GM12878 (cell line): Measurements from ENCODE around the gene FUT8. TPM values are rescaled to one million over a fixed set of nuclear protein-coding genes. Genes with fewer than 3 reads are reported as not detected.

Experiments used
- ATAC-seq: fragments of 200-7000 bp; cut with Tn5 transposase; 3 replicates; pipeline ENCODE4 v1.9.1; 2020; ENCODE audit warnings: mild to moderate bottlenecking, moderate library complexity
- BruUV-seq: library from RNA; stranded (reverse); fragments of 400-500 nt; replicated peaks from 2 replicates; lab custom pipeline; 2021; lab: Mats Ljungman, UMichigan
- CTCF ChIA-PET: fragments of 300-600 bp; sonication (Branson Sonifier 250); formaldehyde crosslinking; extraction: SDS; loops from one replicate; lab custom pipeline; 2021; ENCODE audit warnings: inconsistent platforms; lab: Yijun Ruan, JAX
- POLR2A ChIA-PET: fragments of 350-600 bp; formaldehyde crosslinking; extraction: SDS; loops from one replicate; lab custom pipeline; 2021; ENCODE audit warnings: inconsistent platforms; lab: Charles Lee
- RAD21 ChIA-PET: fragments of 300-600 bp; sonication (Branson Sonifier 250); formaldehyde crosslinking; loops from one replicate; lab custom pipeline; 2023; ENCODE audit warnings: antibody characterized with exemption; ENCODE audit not compliant: unreplicated experiment; lab: Charles Lee
- SMC1A ChIA-PET: fragments of 300-600 bp; sonication (Branson Sonifier 250); formaldehyde crosslinking; loops from one replicate; lab custom pipeline; 2023; ENCODE audit not compliant: unreplicated experiment, uncharacterized antibody; lab: Charles Lee
- DNase-seq: peaks from one replicate; pipeline ENCODE4 v3.0.0-alpha.2; 2011; ENCODE audit warnings: low read depth, low spot score
- FAIRE-seq: peaks from 3 replicates; lab custom pipeline; 2011; peaks lifted over from hg19 to GRCh38; lab: Jason Lieb, UNC
- H2AFZ ChIP-seq: 2 replicates; pipeline ENCODE4 v1.6.0; 2011; ENCODE audit warnings: low read depth, low read length, control low read depth; ENCODE audit not compliant: control insufficient read depth
- H3K27ac ChIP-seq: 2 replicates; pipeline ENCODE4 v1.5.1; 2011; ENCODE audit warnings: control low read depth; ENCODE audit not compliant: control insufficient read depth, insufficient read depth
- H3K27me3 ChIP-seq, 2 experiments: replicated peaks in 1 of 2; 2 replicates each; pipeline versions ENCODE4 v1.6.0 to v1.6.1; 2011; ENCODE audit warnings: low read length in 1 of 2; ENCODE audit not compliant: control insufficient read depth in 2 of 2, insufficient read depth in 2 of 2
- H3K36me3 ChIP-seq, 2 experiments: 2 replicates each; pipeline ENCODE4 v1.5.1; 2011; ENCODE audit warnings: low read length in 1 of 2; ENCODE audit not compliant: control insufficient read depth in 2 of 2, insufficient read depth in 2 of 2
- H3K4me1 ChIP-seq: 2 replicates; pipeline ENCODE4 v1.6.1; 2011; ENCODE audit warnings: mild to moderate bottlenecking, low read length, moderate library complexity, mixed read lengths; ENCODE audit not compliant: control insufficient read depth, insufficient read depth
- H3K4me2 ChIP-seq: 2 replicates; pipeline ENCODE4 v1.6.0; 2011; ENCODE audit warnings: control low read depth; ENCODE audit not compliant: control insufficient read depth, insufficient read depth
- H3K4me3 ChIP-seq: fragments of 200-600 bp; sonication (generic); 2 replicates; pipeline ENCODE4 v1.5.1; 2016
- H3K79me2 ChIP-seq: 2 replicates; pipeline ENCODE4 v1.6.0; 2011; ENCODE audit warnings: low read length; ENCODE audit not compliant: control insufficient read depth, insufficient read depth
- H3K9ac ChIP-seq: 2 replicates; pipeline ENCODE4 v1.8.0; 2011; ENCODE audit warnings: low read length, control low read depth, mixed read lengths; ENCODE audit not compliant: control insufficient read depth, insufficient read depth
- H3K9me3 ChIP-seq: replicated peaks from 3 replicates; pipeline ENCODE4 v1.5.1; 2011; ENCODE audit warnings: mild to moderate bottlenecking, low read length; ENCODE audit not compliant: control insufficient read depth, insufficient read depth
- H4K20me1 ChIP-seq: 2 replicates; pipeline ENCODE4 v1.6.0; 2011; ENCODE audit not compliant: control insufficient read depth, insufficient read depth
- BCL3 ChIP-seq: IDR thresholded peaks from 2 replicates; pipeline ENCODE4 v1.6.1; 2011; ENCODE audit warnings: borderline replicate concordance, low read depth, mild to moderate bottlenecking, moderate library complexity, low read length; ENCODE audit not compliant: insufficient read depth, poor library complexity, severe bottlenecking
- CBFB ChIP-seq: IDR thresholded peaks from 2 replicates; pipeline ENCODE4 v1.6.1; 2016; ENCODE audit warnings: antibody characterized with exemption, low read depth
- CEBPB ChIP-seq, 2 experiments: fragments of 150-350 bp in 1 of 2; IDR thresholded peaks; 2 replicates each; pipeline ENCODE4 v1.6.1; 2012 to 2014; ENCODE audit warnings: low read depth in 2 of 2, low read length in 2 of 2, borderline replicate concordance in 1 of 2, inconsistent platforms in 1 of 2
- CEBPZ ChIP-seq: fragments of 150-350 bp; IDR thresholded peaks from 2 replicates; pipeline ENCODE4 v1.6.1; 2016; ENCODE audit warnings: low read depth, low read length
- EP300 ChIP-seq, 2 experiments: fragments of 150-350 bp in 1 of 2; IDR thresholded peaks; 2 replicates each; pipeline ENCODE4 v1.6.1; 2011 to 2012; ENCODE audit warnings: low read depth in 2 of 2, low read length in 2 of 2, borderline replicate concordance in 1 of 2, improper control_type of control experiment in 1 of 2, inconsistent platforms in 1 of 2; ENCODE audit not compliant: control insufficient read depth in 1 of 2
- FOXK2 ChIP-seq: fragments of 450-650 bp; IDR thresholded peaks from 2 replicates; pipeline ENCODE4 v1.6.1; 2017; ENCODE audit warnings: mild to moderate bottlenecking, moderate library complexity
- HDGF ChIP-seq: fragments of 450-650 bp; IDR thresholded peaks from 2 replicates; pipeline ENCODE4 v1.6.1; 2016; ENCODE audit warnings: antibody characterized with exemption
- IKZF1 ChIP-seq: fragments of 450-650 bp; conservative IDR thresholded peaks from 2 replicates; pipeline ENCODE4 v1.6.1; 2017; ENCODE audit warnings: antibody characterized with exemption, mild to moderate bottlenecking
- KLF5 ChIP-seq: fragments of 450-650 bp; IDR thresholded peaks from 2 replicates; pipeline ENCODE4 v1.6.1; 2014; ENCODE audit warnings: mild to moderate bottlenecking; ENCODE audit not compliant: partially characterized antibody
- MTA2 ChIP-seq: fragments of 450-650 bp; IDR thresholded peaks from 2 replicates; pipeline ENCODE4 v1.6.1; 2016; ENCODE audit warnings: low read depth, mild to moderate bottlenecking, moderate library complexity
- NR2C1 ChIP-seq: fragments of 450-650 bp; IDR thresholded peaks from 2 replicates; pipeline ENCODE4 v1.6.1; 2017; ENCODE audit warnings: antibody characterized with exemption, mild to moderate bottlenecking, moderate library complexity
- NR2C2 ChIP-seq: IDR thresholded peaks from 2 replicates; pipeline ENCODE4 v1.6.1; 2011; ENCODE audit warnings: borderline replicate concordance, low read depth; ENCODE audit not compliant: control insufficient read depth, insufficient read length
- SMAD1 ChIP-seq: fragments of 450-650 bp; IDR thresholded peaks from 2 replicates; pipeline ENCODE4 v1.6.1; 2018; ENCODE audit warnings: mild to moderate bottlenecking, low read depth; ENCODE audit not compliant: partially characterized antibody
- SUZ12 ChIP-seq: fragments of 200-600 bp; sonication (generic); IDR thresholded peaks from one replicate; pipeline ENCODE4 v1.6.1; 2018; ENCODE audit warnings: antibody characterized with exemption, mild to moderate bottlenecking; ENCODE audit not compliant: unreplicated experiment
- USF1 ChIP-seq: IDR thresholded peaks from 2 replicates; pipeline ENCODE4 v1.6.1; 2011; ENCODE audit warnings: borderline replicate concordance, low read depth, mild to moderate bottlenecking, moderate library complexity, mixed read lengths, low read length; ENCODE audit not compliant: insufficient read depth; ENCODE audit errors: extremely low read length
- WRNIP1 ChIP-seq: IDR thresholded peaks from 2 replicates; pipeline ENCODE4 v1.6.1; 2011; ENCODE audit warnings: low read depth, low read length, improper control_type of control experiment, borderline replicate concordance
- YBX1 ChIP-seq: fragments of 450-650 bp; IDR thresholded peaks from 2 replicates; pipeline ENCODE4 v1.6.1; 2016; ENCODE audit warnings: antibody characterized with exemption
- YY1 ChIP-seq: IDR thresholded peaks from 2 replicates; pipeline ENCODE4 v1.6.1; 2011; ENCODE audit warnings: low read depth, mild to moderate bottlenecking, low read length
- ZNF622 ChIP-seq: fragments of 450-650 bp; IDR thresholded peaks from 2 replicates; pipeline ENCODE4 v1.6.1; 2017; ENCODE audit warnings: mild to moderate bottlenecking, inconsistent platforms
- WGBS: methylation state at CpG from one replicate; pipeline ENCODE4 v1.1.6; 2016; ENCODE audit warnings: low lambda C conversion rate; ENCODE audit not compliant: insufficient replicate concordance, insufficient coverage; ENCODE audit errors: missing lambda C conversion rate; 5-methylcytosine and 5-hydroxymethylcytosine counted together
- in situ Hi-C: fragments of 300-500 bp; cut with MboI; formaldehyde crosslinking; loops from 9 replicates; pipeline ENCODE4 v1.14.3; 2018; ENCODE audit warnings: mixed read lengths
- intact Hi-C: fragments of 100-400 bp; cut with micrococcal nuclease; formaldehyde crosslinking; loops from one replicate; pipeline ENCODE4 v1.14.2; 2022; ENCODE audit not compliant: unreplicated experiment
- polyA plus RNA-seq, 11 experiments: library from polyadenylated mRNA; depleted of rRNA in 4 of 11; unstranded in 6 of 11; stranded (reverse) in 5 of 11; fragments of >200 nt; fragmentation: Nextera tagmentation in 4 of 11; fragmentation: Illumina TruSeq in 1 of 11; extraction: Ambion mirVana in 4 of 11; extraction: Trizol in 1 of 11; gene quantifications; 1 replicate in 1 of 11; 2 replicates in 10 of 11; pipeline versions ENCODE4 v1.2.1 to v1.2.3, GENCODE V29; 2011 to 2016; ENCODE audit warnings: inconsistent platforms in 2 of 11, missing spikeins in 2 of 11, low read depth in 1 of 11
- total RNA-seq, 4 experiments: library from RNA; depleted of rRNA in 3 of 4; stranded (reverse); fragments of >200 nt in 3 of 4; fragmentation: Illumina TruSeq in 1 of 4; extraction: Trizol in 1 of 4; gene quantifications; 2 replicates each; pipeline versions ENCODE4 v1.2.1 to v1.2.3, GENCODE V29; 2013 to 2021

FUT8 gene
- total and polyA plus RNA-seq, 10 of the 15 experiments (the other 5 are each of a cell fraction or from before 2014, with no cell fraction given): 21.3 to 106 (median 66.3) TPM

- no peak for TF ChIP-seq USF1
- TF ChIP-seq EP300 (IDR thresholded peaks at IDR 0.05; ENCODE audit: borderline replicate concordance in 1 of 2, control insufficient read depth in 1 of 2, low read depth in 2 of 2, low read length in 2 of 2): no peak
- no peak for TF ChIP-seq IKZF1
- TF ChIP-seq CBFB: no peak
- no peak for TF ChIP-seq ZNF622
- TF ChIP-seq YY1: no peak
- no peak for TF ChIP-seq MTA2
Measured at GRCh38 chr14:65787461-65787860, 374.9 kb downstream of the FUT8 start (continued).

- 55% methylated on average over 5 of the region's 5 CpGs for WGBS
- POLR2A ChIA-PET: no interaction called here
- Histone ChIP-seq H3K4me2 (no peak overlapping the region), H3K9me3 (no peaks in the 10 kb centered on the region; the same call in 2 of the 3 replicates), H3K36me3 (no peaks in the 10 kb centered on the region), H3K79me2 (no peaks in the 10 kb centered on the region), H3K27ac (no peak overlapping the region), H2AFZ (no peak overlapping the region), H3K4me1 (no peaks in the 10 kb centered on the region), H4K20me1 (no peaks in the 10 kb centered on the region), H3K9ac (no peak overlapping the region), H3K4me3 (no peak overlapping the region), H3K27me3 (no peaks in the 10 kb centered on the region; a peak in 1 of 4 replicates)
- ATAC-seq: no peak
- DNase-seq: no peak
- in situ Hi-C loops (no loop called here), intact Hi-C loops (no loop called here)
- FAIRE-seq: no peak
- CTCF ChIA-PET: no interaction called here
- SMC1A ChIA-PET: no interaction called here
- RAD21 ChIA-PET: no interaction called here
- BruUV-seq: no TSS peak
- TF ChIP-seq SUZ12: no peak
- no peak for TF ChIP-seq BCL3
- TF ChIP-seq CEBPZ: no peak
- no peak for TF ChIP-seq YY1
- TF ChIP-seq NR2C2: no peak
- TF ChIP-seq NR2C1: no peak
- no peak for TF ChIP-seq WRNIP1
- no peak for TF ChIP-seq CEBPB (IDR thresholded peaks at IDR 0.05; ENCODE audit: borderline replicate concordance in 1 of 2, low read depth in 2 of 2, low read length in 2 of 2)
- no peak for TF ChIP-seq HDGF
- TF ChIP-seq KLF5: no peak
- TF ChIP-seq SMAD1: no peak
- no peak for TF ChIP-seq FOXK2
- no peak for TF ChIP-seq YBX1
Measured at GRCh38 chr14:65788876-65789275, 376.3 kb downstream of the FUT8 start.
